Activated T-cell treated with anti-CD3 and anti-CD28 coated beads, Interleukin-2, amount 50 U/mL, for 1 hour (primary cell): Measurements from ENCODE around the gene PLCB4.

ENCODE experiments used
- DNase-seq: peaks from one replicate; pipeline ENCODE4 v3.0.0-alpha.2; 2020

PLCB4 gene

GRCh38 chr20:9334866-9335265 is 266.0 kb downstream of the PLCB4 start:
- DNase-seq, result no peak

- DNase-seq, result no peak
Measured at GRCh38 chr20:9338101-9338500, 269.2 kb downstream of the PLCB4 start.

GRCh38 chr20:9339708-9340107 is 270.8 kb downstream of the PLCB4 start:
- DNase-seq, result no peak

- no peak for DNase-seq
Measured at GRCh38 chr20:9342651-9343050, 273.8 kb downstream of the PLCB4 start.

- DNase-seq, result no peak
Measured at GRCh38 chr20:9344083-9344920, 275.4 kb downstream of the PLCB4 start.

GRCh38 chr20:9348316-9348715 is 279.4 kb downstream of the PLCB4 start:
- DNase-seq, result no peak

GRCh38 chr20:9348747-9349146 is 279.9 kb downstream of the PLCB4 start:
- DNase-seq, result no peak

GRCh38 chr20:9349249-9349648 is 280.4 kb downstream of the PLCB4 start:
- DNase-seq, result no peak

GRCh38 chr20:9352739-9353138 is 283.9 kb downstream of the PLCB4 start:
- no peak for DNase-seq

- no peak for DNase-seq
Measured at GRCh38 chr20:9353180-9353915, 284.5 kb downstream of the PLCB4 start.

- no peak for DNase-seq
Measured at GRCh38 chr20:9353916-9354276, 285.0 kb downstream of the PLCB4 start.

GRCh38 chr20:9354579-9354978 is 285.7 kb downstream of the PLCB4 start:
- no peak for DNase-seq

GRCh38 chr20:9358001-9358400 is 289.1 kb downstream of the PLCB4 start:
- DNase-seq, result no peak

GRCh38 chr20:9359561-9360308 is 290.8 kb downstream of the PLCB4 start:
- DNase-seq, result no peak

GRCh38 chr20:9360431-9360830 is 291.5 kb downstream of the PLCB4 start:
- DNase-seq, result no peak

- DNase-seq, result no peak
Measured at GRCh38 chr20:9363673-9364072, 294.8 kb downstream of the PLCB4 start.

- no peak for DNase-seq
Measured at GRCh38 chr20:9367328-9367727, 298.4 kb downstream of the PLCB4 start.

- no peak for DNase-seq
Measured at GRCh38 chr20:9367746-9368145, 298.9 kb downstream of the PLCB4 start.

- DNase-seq, result no peak
Measured at GRCh38 chr20:9368893-9369292, 300.0 kb downstream of the PLCB4 start.

- no peak for DNase-seq
Measured at GRCh38 chr20:9369557-9369956, 300.7 kb downstream of the PLCB4 start.

GRCh38 chr20:9374072-9374471 is 305.2 kb downstream of the PLCB4 start:
- no peak for DNase-seq

GRCh38 chr20:9374480-9374879 is 305.6 kb downstream of the PLCB4 start:
- DNase-seq, result no peak

- DNase-seq, result no peak
Measured at GRCh38 chr20:9375221-9375681, 306.4 kb downstream of the PLCB4 start.

- DNase-seq, result no peak
Measured at GRCh38 chr20:9377007-9377406, 308.1 kb downstream of the PLCB4 start.
